ENCODE results near the gene HNRNPK. TPM values are rescaled to one million over a fixed set of nuclear protein-coding genes. Genes with fewer than 3 reads are reported as not detected.

Gene HNRNPK
- total and polyA plus RNA-seq, 2 of the 4 experiments (the other 2 are of a cell fraction), result 422 to 458 TPM

- Histone ChIP-seq H3K4me1 (ENCODE audit: control insufficient read depth, insufficient read depth, low read length) (peaks cover 2% of the 10 kb centered on the region; the same call in 1 of the 2 replicates), H2BK5ac (ENCODE audit: low read depth, low read length, poor library complexity, severe bottlenecking) (no peak overlapping the region), H3K9ac (ENCODE audit: low read depth, low read length) (no peak overlapping the region), H4K8ac (ENCODE audit: low read depth in 2 of 2, low read length in 2 of 2) (no peak overlapping the region), H3K14ac (replicated peaks; ENCODE audit: low read depth, low read length) (no peak overlapping the region), H3K79me1 (ENCODE audit: low read depth in 1 of 2, low read length in 2 of 2) (peaks cover 10 to 11% of the 10 kb centered on the region in 2 experiments), H3K56ac (ENCODE audit: extremely low read depth, insufficient read depth, low read length) (no peak overlapping the region), H3K9me1 (ENCODE audit: insufficient read depth, low read length) (no peaks in the 10 kb centered on the region), H3K23ac (ENCODE audit: low read depth, low read length) (no peak overlapping the region), H2AK5ac (ENCODE audit: low read depth, low read length) (no peak overlapping the region), H3K27ac (ENCODE audit: insufficient read depth, low read length) (no peak overlapping the region), H3K4me3 (ENCODE audit: insufficient read depth, low read depth, low read length) (no peak overlapping the region), H4K5ac (ENCODE audit: low read depth, low read length) (no peak overlapping the region), H3K27me3 (ENCODE audit: control insufficient read depth, insufficient read depth, low read length) (no peaks in the 10 kb centered on the region), H2BK120ac (ENCODE audit: low read depth, low read length) (no peak overlapping the region), H3K4ac (ENCODE audit: low read depth, low read length) (no peak overlapping the region), H2AFZ (replicated peaks; ENCODE audit: low read length, poor library complexity) (no peak overlapping the region), H4K91ac (ENCODE audit: insufficient read depth, low read depth, low read length) (no peak overlapping the region), H3K18ac (ENCODE audit: low read depth, low read length) (no peak overlapping the region), H3K4me2 (ENCODE audit: low read depth, low read length) (no peak overlapping the region), H2BK20ac (ENCODE audit: low read depth, low read length) (0 out of 2 replicates have a peak overlapping the region, but pooled peaks have one; percentile 37), H3K36me3 (ENCODE audit: control insufficient read depth, insufficient read depth, low read length) (no peaks in the 10 kb centered on the region), H2AK9ac (replicated peaks; ENCODE audit: low read depth, low read length, poor library complexity) (no peak overlapping the region), H2BK15ac (ENCODE audit: low read depth, low read length) (no peak overlapping the region), H4K20me1 (ENCODE audit: insufficient read depth, low read length) (no peaks in the 10 kb centered on the region), H3K9me3 (ENCODE audit: control insufficient read depth, insufficient read depth, low read length) (no peaks in the 10 kb centered on the region)
- no peak for ATAC-seq (ENCODE audit: low read depth)
- in situ Hi-C loops (cut with MboI; ENCODE audit: low sequenced_read_pairs), result no loop called here
- no peak for DNase-seq
- WGBS, 2 experiments (ENCODE audit: extremely low coverage in 2 of 2, insufficient read length in 1 of 2), result no CpG with 5 or more reads among the region's 2 CpGs
- no peak for TF ChIP-seq MAZ (IDR thresholded peaks at IDR 0.05; ENCODE audit: borderline replicate concordance, low read depth, low read length)
- no peak for TF ChIP-seq BHLHE40 (IDR thresholded peaks at IDR 0.05; ENCODE audit: low read depth, low read length)
- TF ChIP-seq FOS (IDR thresholded peaks at IDR 0.05; ENCODE audit: low read depth, low read length), result no peak
- TF ChIP-seq CTCF (conservative IDR thresholded peaks at IDR 0.05; ENCODE audit: low read depth, low read length), result no peak
- no peak for TF ChIP-seq MXI1 (IDR thresholded peaks at IDR 0.05; ENCODE audit: borderline replicate concordance, low read depth, low read length)
- TF ChIP-seq RFX5 (IDR thresholded peaks at IDR 0.05; ENCODE audit: low read depth, low read length), result no peak
- no peak for TF ChIP-seq RCOR1 (IDR thresholded peaks at IDR 0.05; ENCODE audit: insufficient replicate concordance, low read length)
- no peak for TF ChIP-seq NFE2L2 (IDR thresholded peaks at IDR 0.05; ENCODE audit: low read depth, low read length)
- TF ChIP-seq USF2 (IDR thresholded peaks at IDR 0.05; ENCODE audit: low read depth, low read length), result no peak
- no peak for TF ChIP-seq POLR2A (IDR thresholded peaks at IDR 0.05; ENCODE audit: low read depth, low read length)
- no peak for TF ChIP-seq MAFK (IDR thresholded peaks at IDR 0.05; ENCODE audit: low read depth, low read length)
- no peak for TF ChIP-seq SMC3 (IDR thresholded peaks at IDR 0.05; ENCODE audit: low read depth, low read length)
- TF ChIP-seq RAD21 (IDR thresholded peaks at IDR 0.05; ENCODE audit: low read length), result no peak
- no peak for TF ChIP-seq CHD1 (IDR thresholded peaks at IDR 0.05; ENCODE audit: low read depth, low read length)
- TF ChIP-seq ELK1 (IDR thresholded peaks at IDR 0.05; ENCODE audit: borderline replicate concordance, low read depth, low read length), result no peak
- no peak for TF ChIP-seq CEBPB (IDR thresholded peaks at IDR 0.05; ENCODE audit: low read depth, low read length)
- CTCF ChIA-PET, result no interaction called here
- intact Hi-C loops (cut with micrococcal nuclease), result no loop called here
- BruUV-seq (replicated peaks), result no TSS peak
- POLR2A ChIA-PET (ENCODE audit: unreplicated experiment), result no interaction called here
- dilution Hi-C loops (cut with HindIII; ENCODE audit: low sequenced_read_pairs, unreplicated experiment), result no loop called here
Measured at GRCh38 chr9:84001621-84002020, 21.6 kb upstream of the HNRNPK start.

All from IMR-90 (cell line).